PC-3 (cell line): Measurements from ENCODE around the gene SPEF1. TPM values are rescaled to one million over a fixed set of nuclear protein-coding genes. Genes with fewer than 3 reads are reported as not detected.

Experiments used
- ATAC-seq: fragments of 200-7000 bp; cut with Tn5 transposase; 2 replicates; pipeline ENCODE4 v1.9.1; 2020; ENCODE audit warnings: mild to moderate bottlenecking, moderate library complexity
- BruUV-seq: library from RNA; stranded (reverse); fragments of 400-500 nt; replicated peaks from 2 replicates; lab custom pipeline; 2021; lab: Mats Ljungman, UMichigan
- CTCF ChIA-PET: fragments of 300-600 bp; sonication (Branson Sonifier 250); formaldehyde crosslinking; loops from one replicate; lab custom pipeline; 2022; ENCODE audit warnings: antibody characterized with exemption; lab: Charles Lee
- POLR2A ChIA-PET: fragments of 300-600 bp; sonication (Branson Sonifier 250); formaldehyde crosslinking; loops from one replicate; lab custom pipeline; 2022; ENCODE audit warnings: antibody characterized with exemption; ENCODE audit not compliant: unreplicated experiment; lab: Charles Lee
- DNase-seq: peaks from one replicate; pipeline ENCODE4 v3.0.0-alpha.2; 2015
- H2AFZ ChIP-seq: fragments of 300-600 bp; sonication (generic); 2 replicates; pipeline ENCODE4 v1.6.0; 2016; ENCODE audit warnings: antibody characterized with exemption, low read length
- H3F3A ChIP-seq: fragments of 300-600 bp; sonication (generic); one replicate; pipeline ENCODE4 v1.6.0; 2017; ENCODE audit warnings: antibody characterized with exemption, low read length, control low read depth, mild to moderate bottlenecking; ENCODE audit not compliant: unreplicated experiment
- H3K27ac ChIP-seq: fragments of 300-600 bp; sonication (generic); 2 replicates; pipeline ENCODE4 v1.5.1; 2016; ENCODE audit warnings: mild to moderate bottlenecking, low read length
- H3K27me3 ChIP-seq: fragments of 300-600 bp; sonication (generic); 2 replicates; pipeline ENCODE4 v1.6.1; 2016; ENCODE audit warnings: low read length, mixed read lengths
- H3K36me3 ChIP-seq: fragments of 300-600 bp; sonication (generic); 2 replicates; pipeline ENCODE4 v1.6.1; 2016; ENCODE audit warnings: low read depth, mixed run types, low read length, mixed read lengths
- H3K4me1 ChIP-seq: fragments of 300-600 bp; sonication (generic); 2 replicates; pipeline ENCODE4 v1.5.1; 2016; ENCODE audit warnings: low read length; ENCODE audit not compliant: insufficient read depth
- H3K4me2 ChIP-seq: fragments of 300-600 bp; sonication (generic); 2 replicates; pipeline ENCODE4 v1.6.0; 2016; ENCODE audit warnings: low read length
- H3K4me3 ChIP-seq: fragments of 300-600 bp; sonication (generic); 2 replicates; pipeline ENCODE4 v1.5.1; 2016; ENCODE audit warnings: mild to moderate bottlenecking, low read length, mixed read lengths
- H3K79me2 ChIP-seq: fragments of 300-600 bp; sonication (generic); 2 replicates; pipeline ENCODE4 v1.6.1; 2017; ENCODE audit warnings: low read length, mixed read lengths
- H3K9ac ChIP-seq: fragments of 300-600 bp; sonication (generic); 2 replicates; pipeline ENCODE4 v1.6.0; 2016; ENCODE audit warnings: mild to moderate bottlenecking, low read length
- H3K9me2 ChIP-seq: fragments of 300-600 bp; sonication (generic); replicated peaks from 2 replicates; pipeline ENCODE4 v1.6.1; 2016; ENCODE audit warnings: mixed run types, low read length, mixed read lengths
- H3K9me3 ChIP-seq: fragments of 300-600 bp; sonication (generic); 2 replicates; pipeline ENCODE4 v1.6.1; 2016; ENCODE audit warnings: low read length, mixed read lengths
- H4K20me1 ChIP-seq: fragments of 300-600 bp; sonication (generic); 2 replicates; pipeline ENCODE4 v1.6.1; 2016; ENCODE audit warnings: low read length, mixed read lengths
- EZH2 ChIP-seq: fragments of 300-600 bp; sonication (generic); IDR thresholded peaks from one replicate; pipeline ENCODE4 v1.6.1; 2017; ENCODE audit warnings: antibody characterized with exemption, mild to moderate bottlenecking, low read length; ENCODE audit not compliant: unreplicated experiment
- EZH2phosphoT487 ChIP-seq: fragments of 300-600 bp; sonication (generic); IDR thresholded peaks from 2 replicates; pipeline ENCODE4 v1.6.1; 2018; ENCODE audit warnings: mild to moderate bottlenecking, antibody characterized with exemption, low read length, borderline replicate concordance
- intact Hi-C: fragments of 100-400 bp; cut with micrococcal nuclease; formaldehyde crosslinking; loops from 2 replicates; pipeline ENCODE4 v1.9.0; 2023
- total RNA-seq: library from RNA; depleted of rRNA; stranded (reverse); fragments of >200 nt; gene quantifications from 2 replicates; pipeline ENCODE4 v1.2.3, GENCODE V29; 2014
- TF ChIP-seq, protein P1 (sequence below): fragments of 300-600 bp; sonication (generic); conservative IDR thresholded peaks from 2 replicates; pipeline ENCODE4 v1.5.1; 2017; ENCODE audit warnings: antibody characterized with exemption, low read depth, mild to moderate bottlenecking, low read length

Gene SPEF1
- total RNA-seq, 1 experiment from 2014 or later: 2.0 TPM

DNA sequence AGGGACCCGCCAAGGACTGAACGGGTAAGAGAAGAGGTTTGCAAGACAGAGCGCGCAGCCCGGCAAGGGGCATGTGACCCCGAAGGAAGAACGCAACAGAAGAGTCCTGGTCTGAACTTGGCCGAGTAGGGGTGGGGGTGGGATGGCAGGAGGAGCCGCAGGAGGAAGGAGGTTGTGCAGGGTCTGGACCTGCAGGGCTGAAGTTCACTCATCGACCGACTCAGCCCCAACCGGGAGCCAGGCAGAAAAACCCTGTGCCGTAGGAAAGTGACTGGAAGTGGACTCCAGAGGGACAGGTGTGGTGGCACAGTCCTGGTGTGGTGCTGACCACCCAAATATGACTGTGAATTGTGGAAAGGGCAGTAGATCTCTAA is 28.9 kb downstream of the SPEF1 start:
- no peaks in the 10 kb centered on the region for H3K9me2 ChIP-seq
- DNase-seq (no peak), ATAC-seq (no peak)
- BruUV-seq: no TSS peak
- intact Hi-C loops: no loop called here
- no peak overlapping the region for H2AFZ ChIP-seq
- no peaks in the 10 kb centered on the region for H3K79me2 ChIP-seq
- H3K9ac ChIP-seq: no peak overlapping the region
- no peaks in the 10 kb centered on the region for H3K4me1 ChIP-seq
- no peaks in the 10 kb centered on the region for H4K20me1 ChIP-seq
- ChIA-PET CTCF (interaction anchor here (1.0 to 1.1 kb wide), 4 partner anchors 9 to 102 kb away, joined by 5 to 6 read pairs (median 6); partner anchors contain the start of gene SPEF1), POLR2A (no interaction called here)
- H3K27me3 ChIP-seq: no peaks in the 10 kb centered on the region
- no peaks in the 10 kb centered on the region for H3F3A ChIP-seq
- no peak for TF ChIP-seq EZH2phosphoT487
- H3K36me3 ChIP-seq: peaks cover 9% of the 10 kb centered on the region; the same call in 1 of the 2 replicates
- H3K4me3 ChIP-seq: no peak overlapping the region
- H3K4me2 ChIP-seq: no peak overlapping the region
- no peaks in the 10 kb centered on the region for H3K9me3 ChIP-seq
- H3K27ac ChIP-seq: no peak overlapping the region

DNA sequence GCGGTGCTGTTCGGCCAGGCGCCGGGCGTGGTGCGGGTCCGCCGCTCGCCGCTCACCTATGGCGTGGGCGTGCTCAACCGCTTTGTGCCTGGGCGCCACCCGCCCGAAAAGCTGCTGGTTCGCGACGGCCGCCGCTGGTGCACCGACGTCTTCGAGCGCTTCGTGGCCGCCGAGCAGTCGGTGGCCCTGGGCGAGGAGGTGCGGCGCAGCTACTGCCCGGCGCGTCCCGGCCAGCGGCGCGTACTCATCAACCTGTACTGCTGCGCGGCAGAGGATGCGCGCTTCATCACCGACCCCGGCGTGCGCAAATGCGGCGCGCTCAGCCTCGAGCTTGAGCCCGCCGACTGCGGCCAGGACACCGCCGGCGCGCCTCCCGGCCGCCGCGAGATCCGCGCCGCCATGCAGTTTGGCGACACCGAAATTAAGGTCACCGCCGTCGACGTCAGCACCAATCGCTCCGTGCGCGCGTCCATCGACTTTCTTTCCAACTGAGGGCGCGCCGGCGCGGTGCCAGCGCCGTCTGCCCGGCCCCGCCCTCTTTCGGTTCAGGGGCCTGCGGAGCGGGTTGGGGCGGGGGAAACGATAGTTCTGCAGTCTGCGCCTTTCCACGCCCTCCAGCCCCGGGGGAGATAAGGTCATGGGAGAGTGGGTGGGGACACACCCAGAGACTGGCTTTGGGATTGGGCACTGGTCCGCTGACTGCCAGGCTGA is 29.4 kb downstream of the SPEF1 start:
- H3F3A ChIP-seq: no peaks in the 10 kb centered on the region
- H3K27ac ChIP-seq: no peak overlapping the region
- H3K9ac ChIP-seq: no peak overlapping the region
- no peaks in the 10 kb centered on the region for H4K20me1 ChIP-seq
- no peak overlapping the region for H3K4me3 ChIP-seq
- no peaks in the 10 kb centered on the region for H3K4me1 ChIP-seq
- POLR2A ChIA-PET: interaction anchor here (0.5 kb wide), 1 partner anchor 1480 kb away, joined by 3 read pairs; no protein-coding TSS in a partner anchor
- no peaks in the 10 kb centered on the region for H3K9me2 ChIP-seq
- no peak for DNase-seq
- H3K27me3 ChIP-seq: no peaks in the 10 kb centered on the region
- CTCF ChIA-PET: no interaction called here
- no peak overlapping the region for H3K4me2 ChIP-seq
- no peak for TF ChIP-seq EZH2phosphoT487
- TF ChIP-seq, protein P1, sequence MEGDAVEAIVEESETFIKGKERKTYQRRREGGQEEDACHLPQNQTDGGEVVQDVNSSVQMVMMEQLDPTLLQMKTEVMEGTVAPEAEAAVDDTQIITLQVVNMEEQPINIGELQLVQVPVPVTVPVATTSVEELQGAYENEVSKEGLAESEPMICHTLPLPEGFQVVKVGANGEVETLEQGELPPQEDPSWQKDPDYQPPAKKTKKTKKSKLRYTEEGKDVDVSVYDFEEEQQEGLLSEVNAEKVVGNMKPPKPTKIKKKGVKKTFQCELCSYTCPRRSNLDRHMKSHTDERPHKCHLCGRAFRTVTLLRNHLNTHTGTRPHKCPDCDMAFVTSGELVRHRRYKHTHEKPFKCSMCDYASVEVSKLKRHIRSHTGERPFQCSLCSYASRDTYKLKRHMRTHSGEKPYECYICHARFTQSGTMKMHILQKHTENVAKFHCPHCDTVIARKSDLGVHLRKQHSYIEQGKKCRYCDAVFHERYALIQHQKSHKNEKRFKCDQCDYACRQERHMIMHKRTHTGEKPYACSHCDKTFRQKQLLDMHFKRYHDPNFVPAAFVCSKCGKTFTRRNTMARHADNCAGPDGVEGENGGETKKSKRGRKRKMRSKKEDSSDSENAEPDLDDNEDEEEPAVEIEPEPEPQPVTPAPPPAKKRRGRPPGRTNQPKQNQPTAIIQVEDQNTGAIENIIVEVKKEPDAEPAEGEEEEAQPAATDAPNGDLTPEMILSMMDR: no peak
- TF ChIP-seq EZH2: no peak
- no peaks in the 10 kb centered on the region for H3K79me2 ChIP-seq
- BruUV-seq: no TSS peak
- no peak overlapping the region for H2AFZ ChIP-seq
- intact Hi-C loops: no loop called here
- H3K9me3 ChIP-seq: no peaks in the 10 kb centered on the region
- no peak for ATAC-seq
- peaks cover 9% of the 10 kb centered on the region; the same call in 1 of the 2 replicates for H3K36me3 ChIP-seq

DNA sequence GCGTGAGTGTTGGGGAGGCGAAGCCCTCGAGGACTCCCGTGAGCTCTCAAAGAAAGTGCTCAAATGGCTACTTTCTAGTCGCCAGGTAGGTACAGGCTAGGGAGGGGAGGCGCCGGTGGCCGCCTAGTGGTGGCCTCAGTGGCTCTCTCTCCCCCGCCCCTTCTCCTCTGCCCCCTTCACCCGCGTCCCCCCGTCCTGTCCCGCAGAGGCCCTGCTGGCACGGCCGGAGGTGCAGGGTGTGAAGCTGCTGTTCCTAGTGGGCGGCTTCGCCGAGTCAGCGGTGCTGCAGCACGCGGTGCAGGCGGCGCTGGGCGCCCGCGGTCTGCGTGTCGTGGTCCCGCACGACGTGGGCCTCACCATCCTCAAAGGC is 30.0 kb downstream of the SPEF1 start:
- ChIA-PET POLR2A (interaction anchor here (0.5 kb wide), 1 partner anchor 1480 kb away, joined by 3 read pairs; no protein-coding TSS in a partner anchor), CTCF (no interaction called here)
- BruUV-seq: no TSS peak
- Histone ChIP-seq H4K20me1 (no peaks in the 10 kb centered on the region), H3K79me2 (no peaks in the 10 kb centered on the region), H2AFZ (no peak overlapping the region), H3K9me2 (no peaks in the 10 kb centered on the region), H3K27ac (no peak overlapping the region), H3K36me3 (peaks cover 9% of the 10 kb centered on the region; the same call in 1 of the 2 replicates), H3K9me3 (no peaks in the 10 kb centered on the region), H3K9ac (no peak overlapping the region), H3F3A (no peaks in the 10 kb centered on the region), H3K4me3 (no peak overlapping the region), H3K4me1 (no peaks in the 10 kb centered on the region), H3K4me2 (no peak overlapping the region), H3K27me3 (no peaks in the 10 kb centered on the region)
- intact Hi-C loops: no loop called here
- DNase-seq (no peak), ATAC-seq (no peak)
- TF ChIP-seq EZH2: no peak
- TF ChIP-seq, protein P1: no peak
- TF ChIP-seq EZH2phosphoT487: no peak
